GM21786 (cell line): ENCODE results near the gene KLHL41.

Experiments used
- ATAC-seq: cut with Tn5 transposase; IDR thresholded peaks from one replicate; pipeline ENCODE4 v1.9.1; 2021; ENCODE audit not compliant: unreplicated experiment

The KLHL41 gene

GRCh38 chr2:169509298-169509885, at the start of gene KLHL41:
Gene KLHL41, plus strand, starts transcription at chr2:169509702. Its CDS starts 77 bp downstream, at chr2:169509779.
- ATAC-seq: no peak

GRCh38 chr2:169461143-169461542, 48.4 kb upstream of the KLHL41 start:
- no peak for ATAC-seq

GRCh38 chr2:169462896-169463695, 46.4 kb upstream of the KLHL41 start:
- ATAC-seq: no peak

- ATAC-seq: no peak
Observed at GRCh38 chr2:169464466-169464865, 45.0 kb upstream of the KLHL41 start.

- ATAC-seq: no peak
Observed at GRCh38 chr2:169464882-169465281, 44.6 kb upstream of the KLHL41 start.

DNA sequence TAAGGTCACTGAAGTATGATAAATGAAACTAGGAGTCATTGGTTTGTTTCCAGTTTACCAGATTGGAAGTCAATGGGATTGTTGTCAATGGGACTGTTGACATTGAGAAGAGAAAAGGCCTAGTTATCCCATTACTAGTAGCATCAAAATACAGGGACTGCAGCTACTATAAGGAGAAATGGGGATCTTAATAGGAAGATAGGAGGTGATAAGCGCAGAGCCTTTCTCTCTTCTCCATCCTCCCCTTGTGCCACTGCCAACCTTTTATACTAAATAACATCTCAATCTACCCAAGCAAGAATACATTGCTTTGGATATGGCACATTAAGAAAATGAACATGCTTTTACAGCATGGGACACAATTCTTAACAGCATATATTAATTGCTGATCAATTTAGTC, 40.7 kb upstream of the KLHL41 start:
- no peak for ATAC-seq

- no peak for ATAC-seq
Observed at GRCh38 chr2:169469952-169470572, 39.4 kb upstream of the KLHL41 start.

GRCh38 chr2:169472249-169472648, 37.3 kb upstream of the KLHL41 start:
- no peak for ATAC-seq

GRCh38 chr2:169476459-169476858, 33.0 kb upstream of the KLHL41 start:
- ATAC-seq: no peak

DNA sequence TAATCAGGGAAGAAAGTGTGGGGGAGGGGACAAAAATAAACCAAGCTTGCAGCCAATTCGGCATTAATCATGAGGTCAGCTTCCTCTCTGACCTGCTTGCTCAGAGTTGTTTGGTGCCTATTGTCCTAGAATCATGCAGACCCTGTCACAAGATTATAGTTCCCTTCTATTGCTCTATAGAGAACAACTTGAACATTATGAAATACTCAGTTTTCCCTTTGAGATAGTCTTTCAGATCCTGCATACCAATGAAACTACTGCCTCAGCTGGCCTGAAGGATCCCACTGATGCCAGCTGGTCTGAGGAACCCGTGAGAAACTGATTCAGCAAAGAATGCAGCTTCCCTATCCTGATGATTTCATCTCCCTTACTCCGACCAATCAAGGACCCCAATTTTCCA, 31.2 kb upstream of the KLHL41 start:
- no peak for ATAC-seq

DNA sequence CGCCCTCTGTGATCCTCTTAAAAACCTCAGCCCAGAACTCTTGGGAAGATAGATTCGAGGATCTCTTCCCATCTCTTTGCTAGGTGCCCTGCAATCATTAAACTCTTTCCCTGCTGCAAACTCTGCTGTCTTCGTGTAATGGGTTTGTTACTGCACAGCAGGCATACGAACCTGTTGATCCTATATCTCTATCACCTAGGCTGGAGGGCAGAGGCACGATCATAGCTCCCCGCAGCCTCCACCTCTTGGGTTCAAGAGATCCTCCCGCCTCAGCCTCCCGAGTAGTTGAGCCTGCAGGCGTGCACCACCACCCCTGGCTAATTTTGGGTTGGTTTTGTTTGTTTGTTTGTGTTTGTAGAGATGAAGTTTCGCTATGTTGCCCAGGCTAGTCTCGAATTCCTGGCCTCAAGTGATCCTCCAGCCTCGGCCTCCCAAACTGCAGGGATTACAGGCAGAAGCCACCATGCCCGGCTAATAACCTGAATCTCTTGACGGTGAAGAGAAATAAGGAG, 30.7 kb upstream of the KLHL41 start:
- ATAC-seq: no peak

DNA sequence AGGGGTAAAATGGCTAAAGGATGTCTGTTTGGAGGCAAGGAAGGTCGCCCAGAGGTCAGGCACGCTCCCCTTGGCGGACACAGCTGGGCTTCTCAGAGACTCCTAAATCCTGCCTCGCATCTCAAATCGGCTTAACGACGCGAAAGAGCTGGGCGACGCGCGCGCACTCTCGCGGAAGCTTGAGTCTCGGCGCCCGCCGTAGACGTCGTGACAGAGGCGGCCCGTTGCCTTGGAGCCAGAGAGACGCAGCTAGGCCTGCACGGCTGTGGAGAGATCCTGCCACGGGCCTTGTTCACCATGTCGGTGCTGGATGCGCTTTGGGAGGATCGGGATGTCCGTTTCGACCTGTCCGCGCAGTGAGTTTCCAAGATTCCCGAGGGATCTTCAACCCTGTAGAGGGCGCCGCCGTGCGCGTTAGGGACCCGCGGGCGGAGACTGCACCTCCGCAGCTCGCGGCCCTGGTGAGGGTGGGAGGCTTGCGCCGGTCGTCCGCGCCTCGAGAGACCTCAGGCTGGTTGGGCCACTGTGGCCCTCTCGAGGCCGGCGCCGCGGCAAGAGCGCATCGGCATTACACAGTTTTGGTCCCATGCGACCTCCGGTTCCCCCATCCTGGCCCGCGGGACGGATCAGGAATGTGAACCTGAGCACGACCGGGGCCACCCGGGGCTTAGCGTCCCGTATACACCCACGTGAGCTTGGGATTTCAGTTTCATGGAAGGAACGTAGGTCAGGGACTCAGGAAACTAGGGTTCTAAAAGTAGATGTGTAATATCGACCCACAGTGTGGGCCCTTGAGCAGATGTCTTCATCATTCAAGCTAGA, 30.0 kb upstream of the KLHL41 start, which contains the start of gene BBS5:
TSS of gene BBS5 (plus strand) at position 238 of the 822 bp plus-strand sequence. CDS start at position 298, 60 bp downstream.
- ATAC-seq: peak; percentile 94

DNA sequence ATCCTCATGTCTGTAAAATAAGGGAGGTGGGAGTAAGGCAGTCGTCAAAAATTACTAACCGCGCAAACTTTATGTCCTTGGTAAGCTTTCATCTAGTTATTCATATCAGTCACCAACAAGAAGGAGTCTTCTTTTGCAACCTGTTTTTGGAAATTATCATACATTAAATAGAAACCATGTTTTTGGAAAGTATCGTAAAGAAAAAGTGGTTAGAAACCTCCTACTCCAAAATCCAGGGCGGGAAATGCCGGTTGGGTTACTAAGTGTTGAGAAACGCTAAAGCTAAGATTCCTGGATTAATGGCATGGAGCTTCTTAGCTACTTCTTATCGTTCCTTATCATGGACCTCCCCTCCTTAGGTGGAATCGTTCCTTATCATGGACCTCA, 29.4 kb upstream of the KLHL41 start:
- no peak for ATAC-seq

- no peak for ATAC-seq
Observed at GRCh38 chr2:169485650-169486138, 23.8 kb upstream of the KLHL41 start.

- no peak for ATAC-seq
Observed at GRCh38 chr2:169486487-169486886, 23.0 kb upstream of the KLHL41 start.

- ATAC-seq: no peak
Observed at GRCh38 chr2:169490834-169491233, 18.7 kb upstream of the KLHL41 start.

DNA sequence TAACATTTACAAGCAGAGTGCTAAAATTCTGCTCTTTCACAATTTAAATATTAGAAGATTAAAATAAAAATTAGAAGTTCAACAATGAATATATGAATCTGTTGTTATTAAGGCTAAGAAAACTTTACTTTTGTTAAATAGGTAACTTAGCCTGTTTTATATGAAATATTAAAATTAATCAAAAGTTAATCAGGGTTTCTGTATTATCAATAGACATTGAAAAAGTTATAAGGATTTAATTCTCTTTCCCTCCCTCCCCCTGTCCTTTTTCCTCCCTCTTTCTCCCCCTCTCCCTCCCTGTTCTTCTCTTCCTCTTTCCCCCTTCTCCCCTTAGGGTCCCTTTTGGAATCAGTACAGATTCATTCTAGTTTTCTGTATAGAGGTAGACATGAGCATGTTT, 18.1 kb upstream of the KLHL41 start:
- no peak for ATAC-seq

GRCh38 chr2:169493360-169493759, 16.1 kb upstream of the KLHL41 start:
- no peak for ATAC-seq

DNA sequence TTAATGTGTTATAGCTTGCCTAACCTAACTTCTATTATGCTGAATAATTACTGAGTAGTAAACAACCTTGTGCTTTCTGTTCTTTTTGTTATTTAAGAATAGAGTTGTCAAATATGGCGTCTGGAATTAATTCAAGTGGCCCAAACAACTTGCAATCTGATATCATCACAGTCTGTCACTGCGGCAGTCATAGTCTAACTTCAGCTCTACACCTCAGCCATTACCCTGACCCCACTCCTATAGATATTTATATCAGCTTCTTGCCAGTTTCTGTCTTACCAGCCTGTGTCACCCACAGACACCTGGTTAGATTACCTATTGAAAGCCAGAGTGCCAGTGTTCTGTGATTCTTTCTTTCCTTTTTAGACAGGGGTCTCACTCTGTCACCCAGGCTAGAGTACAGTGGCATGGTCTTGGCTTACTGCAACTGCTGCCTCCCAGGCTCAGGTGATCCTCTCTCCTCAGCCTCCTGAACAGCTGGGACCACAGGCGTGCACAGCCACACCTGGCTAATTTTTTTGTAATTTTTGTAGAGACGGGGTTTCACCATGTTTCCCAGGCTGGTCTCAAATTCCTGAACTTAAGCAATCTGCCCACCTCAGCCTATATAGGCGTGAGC, 14.1 kb upstream of the KLHL41 start:
- ATAC-seq: no peak

DNA sequence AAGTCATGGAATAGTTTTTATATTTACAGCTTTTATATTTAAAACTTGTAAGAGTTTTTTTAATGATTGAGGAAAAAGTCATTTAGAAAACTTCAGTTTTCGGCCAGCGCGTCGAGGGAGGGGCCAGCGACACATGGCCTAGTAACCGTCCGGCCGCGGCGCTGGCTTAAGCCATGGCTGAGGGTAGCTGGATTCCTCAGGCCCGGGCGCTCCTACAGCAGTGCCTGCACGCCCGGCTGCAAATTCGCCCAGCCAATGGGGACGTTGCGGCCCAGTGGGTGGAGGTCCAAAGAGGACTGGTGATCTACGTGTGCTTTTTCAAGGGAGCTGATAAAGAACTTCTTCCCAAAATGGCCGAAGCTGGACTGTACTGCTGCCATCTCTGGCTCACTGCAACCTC, 4.9 kb upstream of the KLHL41 start:
- no peak for ATAC-seq
